ENCODE data around the gene EPYC.
"Not testable (repeated sequence)": the region's sequence is repeated elsewhere in the genome, so short reads cannot be mapped to it uniquely, and the experiment has no call there.

EPYC gene

GRCh38 chr12:90991952-90992465 is 12.8 kb downstream of the EPYC start:
- no peak for DNase-seq (ENCODE audit: low read depth)

- no peak for DNase-seq (ENCODE audit: low read depth)
Observed at GRCh38 chr12:90990611-90991010, 14.2 kb downstream of the EPYC start.

- no peak for DNase-seq (ENCODE audit: low read depth)
Observed at GRCh38 chr12:90989686-90990111, 15.1 kb downstream of the EPYC start.

- no peak for DNase-seq (ENCODE audit: low read depth)
Observed at GRCh38 chr12:90987520-90987919, 17.3 kb downstream of the EPYC start.

GRCh38 chr12:90987101-90987500 is 17.7 kb downstream of the EPYC start:
- DNase-seq (ENCODE audit: low read depth) = peak; percentile 49

GRCh38 chr12:90985331-90985730 is 19.4 kb downstream of the EPYC start:
- DNase-seq (ENCODE audit: low read depth) = not testable (repeated sequence)

GRCh38 chr12:90984114-90984513 is 20.7 kb downstream of the EPYC start:
- no peak for DNase-seq (ENCODE audit: low read depth)

- DNase-seq (ENCODE audit: low read depth) = no peak
Observed at GRCh38 chr12:90982170-90982569, 22.6 kb downstream of the EPYC start.

- no peak for DNase-seq (ENCODE audit: low read depth)
Observed at GRCh38 chr12:90979951-90980350, 24.8 kb downstream of the EPYC start.

GRCh38 chr12:90979019-90979418 is 25.8 kb downstream of the EPYC start:
- DNase-seq (ENCODE audit: low read depth) = no peak

- DNase-seq (ENCODE audit: low read depth) = peak; percentile 42
Observed at GRCh38 chr12:90978117-90978770, 26.5 kb downstream of the EPYC start.

GRCh38 chr12:90977224-90977623 is 27.5 kb downstream of the EPYC start:
- no peak for DNase-seq (ENCODE audit: low read depth)

GRCh38 chr12:90974286-90974685 is 30.5 kb downstream of the EPYC start:
- DNase-seq (ENCODE audit: low read depth) = peak; percentile 31

- DNase-seq (ENCODE audit: low read depth) = no peak
Observed at GRCh38 chr12:90972226-90972625, 32.5 kb downstream of the EPYC start.

- no peak for DNase-seq (ENCODE audit: low read depth)
Observed at GRCh38 chr12:90970911-90971310, 33.9 kb downstream of the EPYC start.

GRCh38 chr12:90970471-90970870 is 34.3 kb downstream of the EPYC start:
- DNase-seq (ENCODE audit: low read depth) = no peak

GRCh38 chr12:90969851-90970250 is 34.9 kb downstream of the EPYC start:
- no peak for DNase-seq (ENCODE audit: low read depth)

- no peak for DNase-seq (ENCODE audit: low read depth)
Observed at GRCh38 chr12:90969346-90969745, 35.4 kb downstream of the EPYC start.

- no peak for DNase-seq (ENCODE audit: low read depth)
Observed at GRCh38 chr12:90965204-90965603, 39.6 kb downstream of the EPYC start.

- DNase-seq (ENCODE audit: low read depth) = no peak
Observed at GRCh38 chr12:90964616-90965015, 40.2 kb downstream of the EPYC start.

GRCh38 chr12:90963946-90964345 is 40.8 kb downstream of the EPYC start:
- DNase-seq (ENCODE audit: low read depth) = no peak

GRCh38 chr12:90961154-90961553 is 43.6 kb downstream of the EPYC start:
- DNase-seq (ENCODE audit: low read depth) = no peak

- DNase-seq (ENCODE audit: low read depth) = no peak
Observed at GRCh38 chr12:90959538-90960139, 45.1 kb downstream of the EPYC start.

- no peak for DNase-seq (ENCODE audit: low read depth)
Observed at GRCh38 chr12:90959032-90959431, 45.7 kb downstream of the EPYC start.
